ENCODE data around the gene RAB3GAP2.
"Not testable (repeated sequence)": the region's sequence is repeated elsewhere in the genome, so short reads cannot be mapped to it uniquely, and the experiment has no call there.

DNA sequence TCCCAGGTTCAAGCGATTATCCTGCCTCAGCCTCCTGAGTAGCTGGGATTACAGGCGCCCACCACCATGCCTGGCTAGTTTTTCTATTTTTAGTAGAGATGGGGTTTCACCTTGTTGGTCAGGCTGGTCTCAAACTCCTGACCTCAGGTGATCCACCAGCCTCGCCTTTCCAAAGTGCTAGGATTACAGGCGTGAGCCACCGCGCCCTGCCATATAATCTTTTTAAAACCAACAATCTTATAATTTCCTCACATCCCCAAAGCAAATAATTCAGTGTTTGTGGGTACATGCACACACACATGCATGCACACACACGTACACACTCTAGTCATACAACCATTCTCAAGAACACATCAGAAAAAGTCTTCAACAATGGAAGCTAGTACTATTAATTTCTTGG, 113.7 kb downstream of the RAB3GAP2 start:
- TF ChIP-seq FOXP1 (CRISPR knock-in tag; IDR thresholded peaks at IDR 0.05; ENCODE audit: borderline replicate concordance); NR3C1 (CRISPR knock-in tag; conservative IDR thresholded peaks at IDR 0.05; ENCODE audit: low read depth); HMGA2 (CRISPR knock-in tag; IDR thresholded peaks at IDR 0.05): not testable (repeated sequence)
- TF ChIP-seq, protein P1, sequence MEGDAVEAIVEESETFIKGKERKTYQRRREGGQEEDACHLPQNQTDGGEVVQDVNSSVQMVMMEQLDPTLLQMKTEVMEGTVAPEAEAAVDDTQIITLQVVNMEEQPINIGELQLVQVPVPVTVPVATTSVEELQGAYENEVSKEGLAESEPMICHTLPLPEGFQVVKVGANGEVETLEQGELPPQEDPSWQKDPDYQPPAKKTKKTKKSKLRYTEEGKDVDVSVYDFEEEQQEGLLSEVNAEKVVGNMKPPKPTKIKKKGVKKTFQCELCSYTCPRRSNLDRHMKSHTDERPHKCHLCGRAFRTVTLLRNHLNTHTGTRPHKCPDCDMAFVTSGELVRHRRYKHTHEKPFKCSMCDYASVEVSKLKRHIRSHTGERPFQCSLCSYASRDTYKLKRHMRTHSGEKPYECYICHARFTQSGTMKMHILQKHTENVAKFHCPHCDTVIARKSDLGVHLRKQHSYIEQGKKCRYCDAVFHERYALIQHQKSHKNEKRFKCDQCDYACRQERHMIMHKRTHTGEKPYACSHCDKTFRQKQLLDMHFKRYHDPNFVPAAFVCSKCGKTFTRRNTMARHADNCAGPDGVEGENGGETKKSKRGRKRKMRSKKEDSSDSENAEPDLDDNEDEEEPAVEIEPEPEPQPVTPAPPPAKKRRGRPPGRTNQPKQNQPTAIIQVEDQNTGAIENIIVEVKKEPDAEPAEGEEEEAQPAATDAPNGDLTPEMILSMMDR (IDR thresholded peaks at IDR 0.05): not testable (repeated sequence)
